ENCODE measurements around the gene ACOT8.
"Not testable (repeated sequence)": the region's sequence is repeated elsewhere in the genome, so short reads cannot be mapped to it uniquely, and the experiment has no call there.

ACOT8 gene

DNA sequence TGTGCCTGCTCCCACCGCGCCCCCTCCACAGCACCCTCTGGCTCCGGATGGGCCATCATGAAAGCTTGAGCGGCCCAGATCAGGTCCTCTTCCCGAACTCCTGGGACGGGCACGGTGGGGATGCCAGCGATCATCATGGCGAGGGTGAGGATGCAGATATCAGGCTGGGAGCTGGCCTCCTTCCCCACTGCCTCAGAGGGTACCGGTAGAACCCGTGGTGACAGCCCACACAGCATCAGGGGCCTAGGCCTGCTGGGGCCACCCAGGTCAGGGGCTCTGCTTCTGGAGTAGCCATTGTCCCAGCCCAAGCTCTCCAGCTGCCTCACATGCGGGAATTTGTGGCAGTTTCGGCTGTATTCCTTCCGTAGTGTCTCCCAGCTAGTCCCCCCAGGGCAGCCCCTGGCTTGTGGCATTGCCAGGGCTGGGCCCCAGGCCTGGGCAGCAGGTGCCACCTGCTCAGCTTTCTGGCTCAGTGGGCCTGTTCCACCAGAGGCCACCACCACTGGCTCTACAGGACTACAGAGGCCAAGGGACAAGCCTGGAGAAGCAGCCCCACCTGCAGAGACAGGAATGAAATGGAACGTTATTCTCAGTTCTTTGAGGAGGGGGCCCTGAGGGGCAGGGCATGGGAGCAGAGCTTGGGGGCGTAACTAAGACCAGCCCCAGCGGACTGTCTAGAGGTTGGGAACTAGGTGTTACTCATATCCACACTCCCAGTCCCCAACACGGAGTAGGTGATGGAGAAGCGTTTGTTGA lies 29.6 kb upstream of the ACOT8 start:
- no peak for DNase-seq

DNA sequence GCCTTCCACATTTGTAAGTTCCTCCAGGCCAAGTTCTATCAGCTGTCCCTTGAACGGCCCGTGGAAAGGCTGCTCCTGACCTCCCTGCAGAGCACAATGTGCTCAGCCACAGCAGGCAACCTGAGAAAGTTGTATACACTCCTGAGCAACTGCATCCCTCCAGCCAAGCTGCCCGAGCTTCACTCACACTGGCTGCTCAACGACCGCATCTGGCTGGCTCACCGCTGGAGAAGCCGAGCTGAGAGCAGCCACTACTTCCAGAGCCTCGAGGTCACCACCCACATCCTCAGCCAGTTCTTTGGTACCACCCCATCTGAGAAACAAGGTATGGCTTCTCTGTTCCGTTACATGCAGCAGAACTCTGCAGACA lies 25.9 kb upstream of the ACOT8 start:
- no peak for DNase-seq

DNA sequence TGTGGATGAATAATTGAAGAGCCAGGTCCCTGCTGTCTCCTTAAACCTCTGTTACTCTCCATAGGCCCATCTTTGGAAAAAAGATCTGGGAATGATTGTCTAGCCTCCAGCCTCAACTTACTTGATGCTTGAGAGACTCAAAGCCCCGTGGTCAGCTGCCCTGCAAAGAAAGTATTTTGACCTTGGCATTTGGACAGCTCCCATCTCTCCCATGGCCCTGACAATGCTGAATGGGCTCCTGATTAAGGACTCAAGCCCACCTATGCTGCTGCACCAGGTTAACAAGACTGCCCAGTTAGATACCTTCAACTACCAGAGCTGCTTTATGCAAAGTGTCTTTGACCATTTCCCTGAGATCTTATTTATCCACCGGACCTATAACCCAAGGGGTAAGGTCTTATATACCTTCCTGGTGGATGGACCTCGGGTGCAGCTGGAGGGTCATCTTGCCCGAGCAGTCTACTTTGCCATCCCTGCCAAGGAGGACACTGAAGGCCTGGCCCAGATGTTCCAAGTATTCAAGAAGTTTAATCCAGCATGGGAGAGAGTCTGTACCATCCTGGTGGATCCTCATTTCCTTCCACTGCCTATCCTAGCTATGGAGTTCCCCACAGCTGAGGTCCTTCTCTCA lies 25.4 kb upstream of the ACOT8 start:
- no peak for DNase-seq

DNA sequence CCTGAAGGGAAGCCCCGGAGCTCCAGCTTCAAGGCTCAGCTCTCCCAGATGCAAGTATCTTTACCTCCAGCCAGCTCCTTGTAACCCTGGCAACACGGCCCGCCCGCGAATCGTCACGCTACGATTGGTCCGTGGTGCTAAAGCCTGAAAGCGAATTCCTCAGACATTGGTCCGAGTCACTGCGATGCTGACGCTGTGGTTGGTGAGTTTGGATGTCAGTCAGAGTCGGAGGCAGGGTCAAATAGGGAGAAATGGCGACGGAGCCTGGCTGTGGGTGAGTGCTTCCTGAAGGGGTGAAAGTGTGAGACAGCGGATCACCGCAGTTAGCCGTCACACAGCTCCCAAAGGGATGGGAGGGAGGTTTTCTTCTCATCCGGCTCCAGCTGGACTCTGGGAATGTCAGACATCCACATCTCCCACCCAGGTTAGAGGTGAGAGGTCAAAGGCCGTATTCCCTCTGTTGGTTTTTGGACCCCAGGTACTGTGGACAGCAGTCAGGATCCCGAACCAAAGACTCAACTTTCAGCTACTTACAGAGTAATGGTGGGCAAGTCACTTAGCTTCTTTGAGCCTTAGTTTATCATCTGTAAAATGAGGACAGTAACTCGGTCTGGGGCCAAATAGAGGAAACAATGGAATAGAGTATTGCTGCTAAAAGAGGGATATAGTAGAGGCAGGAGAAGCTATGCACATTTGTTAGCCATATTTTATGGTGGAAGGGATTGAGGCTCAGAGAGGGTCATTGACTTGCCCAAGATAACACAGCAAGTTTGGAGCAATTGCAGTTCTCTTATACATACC lies 24.0 kb upstream of the ACOT8 start, which contains the start of gene ZSWIM1:
Gene ZSWIM1, plus strand, starts transcription at position 240 of the 801 bp plus-strand sequence. CDS start 1,366 bp downstream, outside the sequence.
- peak; percentile 98 for DNase-seq

DNA sequence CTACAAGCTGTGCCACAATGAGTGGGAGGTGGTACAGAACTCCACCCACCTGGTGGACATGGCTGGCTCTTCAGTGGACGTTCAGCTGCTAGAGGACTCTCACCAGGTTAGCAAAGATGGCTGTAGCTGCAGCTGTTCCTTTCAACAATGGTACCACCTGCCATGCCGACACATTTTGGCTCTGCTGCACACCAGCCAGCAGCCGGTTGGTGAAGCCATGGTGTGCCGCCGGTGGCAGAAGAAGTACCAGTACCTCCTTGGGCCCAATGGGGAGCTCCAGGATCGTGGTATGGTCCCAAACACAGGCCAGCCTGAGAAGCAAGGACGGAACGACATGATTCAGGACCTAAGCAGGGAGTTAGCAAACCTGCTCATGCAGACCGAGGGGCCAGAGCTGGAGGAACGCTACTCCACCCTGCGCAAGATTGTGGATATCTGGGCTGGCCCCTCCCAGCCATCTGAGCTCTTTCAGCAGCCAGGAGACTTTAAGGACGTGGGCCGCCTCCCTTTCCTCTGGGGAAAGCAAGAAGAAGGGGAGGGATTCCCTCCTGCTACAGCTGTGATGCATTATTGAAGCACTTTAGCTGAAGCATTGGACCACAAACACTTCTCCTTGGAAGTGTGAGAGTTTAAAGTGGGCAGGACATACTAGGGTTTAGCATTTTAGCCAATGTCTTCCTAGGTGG lies 21.0 kb upstream of the ACOT8 start:
- DNase-seq, result no peak

DNA sequence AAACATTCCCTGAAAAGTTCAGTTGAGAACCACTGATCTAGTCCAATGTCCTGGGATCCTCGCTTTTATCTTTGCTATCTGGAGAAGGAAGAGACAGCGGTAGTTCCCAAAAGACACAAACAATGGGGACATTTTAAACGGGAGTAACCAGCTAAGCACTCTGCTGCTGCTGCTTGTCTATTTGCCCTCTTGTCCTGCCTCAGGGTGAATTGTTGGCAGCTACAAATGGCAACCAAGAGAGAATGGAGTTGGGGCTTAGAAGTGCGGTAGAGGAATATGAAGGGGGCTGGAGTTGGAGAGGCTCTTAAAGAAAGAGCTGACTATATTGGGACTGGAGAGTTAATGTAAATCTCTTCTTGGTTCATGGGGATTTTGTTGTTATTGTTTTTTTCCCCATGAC lies 17.4 kb upstream of the ACOT8 start:
- DNase-seq, result no peak

DNA sequence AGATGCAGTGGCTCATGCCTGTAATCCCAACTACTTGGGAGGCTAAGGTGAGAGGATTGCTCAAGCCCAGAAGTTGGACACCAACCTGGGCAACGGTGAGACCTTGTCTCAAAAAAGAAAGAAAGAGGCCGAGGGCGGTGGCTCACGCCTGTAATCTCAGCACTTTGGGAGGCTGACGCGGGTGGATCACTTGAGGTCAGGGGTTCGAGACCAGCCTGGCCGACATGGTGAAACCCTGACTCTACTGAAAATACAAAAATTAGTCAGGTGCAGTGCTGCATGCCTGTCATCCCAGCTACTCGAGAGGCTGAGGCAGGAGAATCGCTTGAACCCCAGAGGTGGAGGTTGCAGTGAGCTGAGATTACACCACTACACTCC lies 16.9 kb upstream of the ACOT8 start:
- not testable (repeated sequence) for DNase-seq

DNA sequence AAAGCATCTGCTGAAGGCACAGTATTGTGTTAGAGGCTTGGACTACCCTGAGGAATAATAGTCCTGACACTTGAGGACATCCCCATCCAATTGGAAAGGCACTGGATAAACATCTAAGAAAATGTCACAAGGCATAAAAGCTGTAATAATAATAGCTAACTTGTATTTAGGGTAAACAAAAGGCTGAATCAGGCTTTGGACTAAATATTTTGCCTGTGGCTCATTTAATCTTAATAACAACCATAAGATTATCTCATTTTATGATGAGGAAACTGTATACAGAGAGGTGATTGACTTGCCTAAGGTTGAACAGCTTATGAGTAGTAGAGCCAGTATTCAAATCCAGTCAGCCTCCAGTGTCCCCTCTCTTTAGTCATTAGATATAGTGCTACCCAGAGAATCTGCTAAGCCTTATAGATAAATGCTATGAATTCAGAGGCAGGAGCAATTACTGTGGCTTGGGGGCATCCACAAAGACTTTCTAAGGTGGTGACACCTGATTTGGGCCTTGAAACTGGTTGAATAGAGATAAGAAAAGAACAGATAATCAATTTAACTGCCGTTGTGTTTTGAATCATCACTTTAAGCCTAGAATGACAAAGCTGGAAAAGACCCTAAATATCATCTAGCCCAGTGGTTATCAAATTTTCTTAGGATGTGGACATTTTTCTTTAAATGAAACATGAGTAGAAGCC lies 16.4 kb upstream of the ACOT8 start:
- no peak for DNase-seq

DNA sequence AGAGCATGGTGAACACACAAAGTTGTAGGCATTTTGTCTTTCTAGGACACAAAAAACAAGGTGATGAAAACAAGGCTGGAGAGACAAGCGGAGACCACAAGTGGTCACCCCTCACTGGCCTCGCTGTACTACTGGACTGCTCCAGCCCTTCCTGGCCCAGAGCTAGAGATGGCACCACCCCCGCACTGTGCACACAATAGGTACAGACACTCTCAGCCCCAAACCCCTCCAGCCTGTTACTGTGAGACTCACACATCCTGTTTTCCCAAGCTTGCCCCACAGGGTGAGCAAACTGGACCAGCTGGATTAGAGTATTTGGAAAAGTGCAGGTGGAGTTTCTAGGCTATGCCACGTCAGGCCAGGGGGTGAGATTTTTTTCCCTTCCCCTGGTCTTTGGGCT lies 15.4 kb upstream of the ACOT8 start:
- no peak for DNase-seq

DNA sequence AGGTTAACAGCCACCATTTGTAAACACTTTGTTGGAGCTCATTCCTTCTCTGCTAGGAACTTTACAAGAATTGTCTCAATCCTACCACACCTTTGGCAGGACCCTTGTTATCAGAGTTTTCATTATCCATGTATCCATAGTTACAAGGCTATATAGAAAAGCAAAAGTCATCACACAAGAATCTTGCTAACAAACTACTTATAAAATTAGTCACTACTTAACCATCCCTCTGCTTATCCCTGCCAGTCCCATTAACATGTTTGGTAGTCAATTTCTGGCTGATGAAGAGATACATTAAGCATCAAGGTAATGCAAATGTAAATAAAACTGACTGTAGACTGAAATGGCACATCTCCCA lies 10.6 kb upstream of the ACOT8 start:
- no peak for DNase-seq

DNA sequence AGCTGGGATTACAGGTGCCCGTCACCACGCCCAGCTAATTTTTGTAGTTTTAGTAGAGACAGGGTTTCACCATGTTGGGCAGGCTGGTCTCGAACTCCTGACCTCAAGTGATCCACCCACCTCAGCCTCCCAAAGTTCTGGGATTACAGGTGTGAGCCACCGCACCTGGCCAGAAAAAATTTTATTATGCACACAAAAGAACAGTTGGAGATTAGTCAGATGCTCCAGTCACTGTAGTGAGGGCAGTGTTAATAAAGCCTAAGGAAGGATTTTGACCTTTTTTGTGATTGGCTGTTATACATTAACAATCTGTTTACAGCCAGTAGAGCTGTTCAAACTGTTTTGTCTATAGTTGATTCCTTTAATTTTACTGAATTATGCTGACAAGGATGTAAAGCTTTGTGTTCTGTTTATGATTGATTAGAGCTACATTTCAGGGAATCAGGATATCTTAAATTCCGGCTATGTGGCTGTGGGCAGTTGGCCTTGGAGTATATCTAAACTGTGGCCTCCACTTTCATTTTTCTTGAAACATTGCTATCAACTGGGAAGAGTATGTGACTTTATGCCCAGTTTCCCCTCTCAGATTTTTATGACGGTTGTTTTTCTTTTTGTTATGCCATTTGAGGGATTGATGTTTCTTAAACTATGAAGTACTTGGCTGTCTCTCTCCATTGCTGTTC lies 10.1 kb upstream of the ACOT8 start:
- DNase-seq, result no peak

DNA sequence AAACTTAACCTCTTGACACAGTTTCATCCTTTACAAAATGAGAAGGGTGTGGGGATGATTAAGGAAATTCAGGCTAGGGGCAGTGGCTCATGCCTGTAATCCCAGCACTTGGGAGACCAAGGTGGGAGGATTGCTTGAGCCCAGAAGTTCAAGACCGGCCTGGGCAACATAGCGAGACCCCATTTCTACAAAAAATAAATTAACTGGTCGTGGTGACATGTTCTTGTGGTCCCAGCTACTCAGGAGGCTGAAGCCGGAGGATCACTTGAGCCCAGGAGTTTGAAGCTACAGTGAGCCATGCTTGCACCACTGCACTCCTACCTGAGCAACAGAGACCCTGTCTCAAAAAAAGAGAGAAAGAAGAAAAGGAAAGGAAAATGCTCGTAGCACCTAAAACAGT lies 9.3 kb upstream of the ACOT8 start:
- no peak for DNase-seq

DNA sequence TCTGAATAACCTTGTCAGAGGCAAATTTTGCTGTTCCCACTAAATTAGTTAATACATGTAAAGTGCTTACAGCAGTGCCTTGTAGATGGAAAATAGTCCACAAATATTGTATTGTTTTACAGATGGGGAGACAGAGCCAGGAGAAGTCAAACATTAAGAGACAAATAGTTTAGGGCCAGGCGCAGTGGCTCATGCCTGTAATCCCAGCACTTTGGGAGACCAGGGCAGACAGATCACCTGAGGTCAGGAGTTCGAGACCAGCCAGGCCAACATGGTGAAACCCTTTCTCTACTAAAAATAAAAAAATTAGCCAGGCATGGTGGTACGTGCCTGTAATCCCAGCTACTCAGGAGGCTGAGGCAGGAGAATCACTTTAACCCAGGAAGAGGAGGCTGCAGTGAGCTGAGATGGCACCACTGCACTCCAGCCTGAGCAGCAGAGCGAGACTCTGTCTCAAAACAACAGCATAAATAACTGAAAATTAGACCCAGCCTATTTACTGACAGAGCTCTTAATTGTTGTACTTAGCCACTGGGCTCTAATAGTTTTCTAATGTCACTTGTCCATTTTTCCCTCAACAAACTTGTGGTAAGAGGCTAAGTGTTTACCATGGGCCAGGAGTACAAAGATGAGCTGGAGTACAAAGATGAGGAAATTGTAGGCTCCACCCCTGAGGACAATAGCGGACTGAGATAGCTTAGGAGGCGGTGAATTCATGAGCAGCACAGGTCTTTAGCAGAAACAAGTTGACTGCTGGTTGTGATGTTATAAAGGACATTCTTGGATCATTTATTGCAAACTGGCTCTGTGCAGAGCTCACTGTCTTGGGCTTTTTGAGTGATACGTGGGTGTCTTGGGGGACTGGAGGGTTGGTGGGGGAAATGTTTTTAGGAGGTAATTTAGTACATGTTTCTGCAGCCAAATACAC lies 6.6 kb upstream of the ACOT8 start:
- no peak for DNase-seq

DNA sequence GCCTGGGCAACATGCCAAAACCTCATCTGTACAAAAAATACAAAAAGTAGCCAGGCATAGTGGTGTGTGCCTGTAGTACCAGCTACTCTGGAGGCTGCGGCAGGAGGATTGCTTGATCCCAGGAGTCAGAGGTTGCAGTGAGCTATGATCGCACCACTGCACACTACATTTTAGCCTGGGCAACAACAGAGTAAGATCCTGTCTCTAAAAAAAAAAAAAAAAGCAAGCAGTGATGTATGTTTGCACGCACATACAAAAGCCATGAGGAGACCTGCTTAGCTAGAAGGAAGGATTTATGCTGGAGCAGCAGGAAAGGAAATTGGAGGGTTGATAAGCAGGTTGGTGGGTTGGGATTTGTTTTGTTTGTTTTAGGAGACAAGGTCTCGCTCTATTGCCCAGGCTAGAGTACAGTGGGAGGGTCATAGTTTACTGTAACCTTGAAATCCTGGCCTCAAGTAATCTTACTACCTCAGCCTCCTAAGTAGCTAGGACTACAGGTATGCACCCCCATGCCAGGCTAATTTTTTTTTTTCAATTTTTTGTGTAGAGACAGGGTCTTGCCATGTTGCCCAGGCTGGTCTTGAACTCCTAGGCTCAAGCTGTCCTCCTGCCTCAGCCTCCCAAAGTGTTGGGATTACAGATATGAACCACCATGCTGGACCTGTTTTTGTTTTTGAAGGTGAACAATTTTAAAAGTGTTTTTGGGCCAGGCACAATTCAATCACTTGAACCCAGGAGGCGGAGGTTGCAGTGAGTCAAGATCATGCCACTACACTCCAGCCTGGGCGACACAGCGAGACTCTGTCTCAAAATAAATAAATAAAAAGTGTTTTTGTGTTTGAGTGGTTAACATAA lies 4.3 kb upstream of the ACOT8 start:
- no peak for DNase-seq

DNA sequence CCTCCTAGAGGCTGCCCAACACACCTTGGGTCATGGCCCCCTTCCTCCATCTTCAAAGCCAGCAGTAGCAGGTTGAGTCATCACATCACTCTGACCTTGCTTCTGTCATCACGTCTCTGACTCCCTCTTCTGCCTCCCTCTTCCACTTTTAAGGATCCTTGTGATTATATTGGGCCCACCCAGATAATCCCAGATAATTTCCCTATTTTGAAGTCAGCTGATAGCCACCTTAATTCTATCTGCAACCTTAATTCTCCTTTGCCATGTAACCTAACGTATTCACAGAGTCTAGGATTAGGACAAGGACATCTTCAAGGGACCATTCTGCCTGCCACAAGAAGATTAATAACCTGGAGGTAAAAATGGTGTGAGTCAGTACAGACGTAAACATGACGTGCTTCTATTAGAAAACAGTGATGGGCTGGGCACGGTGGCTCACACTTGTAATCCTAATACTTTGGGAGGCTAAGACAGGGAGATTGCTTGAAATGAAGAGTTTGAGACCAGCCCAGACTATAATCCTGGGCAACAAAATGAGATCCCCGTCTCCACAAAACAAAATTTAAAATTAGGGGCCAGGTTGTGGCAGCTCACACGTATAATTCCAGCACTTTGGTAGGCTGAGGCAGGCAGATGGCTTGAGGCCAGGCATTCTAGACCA lies 3.5 kb upstream of the ACOT8 start:
- peak; percentile 13 for DNase-seq

DNA sequence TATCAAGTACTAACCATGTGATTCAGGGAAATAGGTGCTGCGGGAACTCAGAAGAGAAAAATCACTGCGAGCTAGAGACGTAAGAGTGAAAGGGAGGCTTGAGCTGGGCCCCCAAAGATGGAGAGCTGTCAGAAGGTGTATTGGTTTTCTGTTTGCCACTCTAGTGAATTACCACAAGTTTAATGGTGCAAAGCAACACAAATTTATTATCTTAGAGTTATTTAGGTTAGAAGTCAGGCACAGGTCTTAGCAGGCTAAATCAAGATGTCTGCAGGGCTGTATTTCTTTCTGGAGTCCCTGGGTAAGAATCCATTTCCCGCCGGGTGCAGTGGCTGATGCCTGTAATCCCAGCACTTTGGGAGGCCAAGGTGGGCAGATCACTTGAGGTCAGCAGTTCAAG lies 2.7 kb upstream of the ACOT8 start:
- no peak for DNase-seq

DNA sequence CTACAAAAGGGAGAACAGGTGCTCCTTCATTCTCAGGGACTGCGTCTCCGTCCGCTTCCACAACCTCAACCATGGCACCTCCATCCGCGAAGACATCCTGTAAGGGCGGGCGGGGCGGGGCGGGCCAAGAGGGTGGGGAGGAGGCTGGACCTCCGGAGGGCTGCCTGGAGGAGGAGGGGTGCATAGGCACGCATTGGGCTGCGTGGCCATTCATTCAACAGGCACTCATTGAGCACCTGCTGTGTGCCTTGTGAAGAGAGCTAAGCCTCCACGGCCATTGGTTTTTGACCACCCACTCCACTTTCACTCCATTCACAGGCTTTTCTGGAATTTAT lies 657 bp upstream of the ACOT8 start:
- DNase-seq, result peak; percentile 58

DNA sequence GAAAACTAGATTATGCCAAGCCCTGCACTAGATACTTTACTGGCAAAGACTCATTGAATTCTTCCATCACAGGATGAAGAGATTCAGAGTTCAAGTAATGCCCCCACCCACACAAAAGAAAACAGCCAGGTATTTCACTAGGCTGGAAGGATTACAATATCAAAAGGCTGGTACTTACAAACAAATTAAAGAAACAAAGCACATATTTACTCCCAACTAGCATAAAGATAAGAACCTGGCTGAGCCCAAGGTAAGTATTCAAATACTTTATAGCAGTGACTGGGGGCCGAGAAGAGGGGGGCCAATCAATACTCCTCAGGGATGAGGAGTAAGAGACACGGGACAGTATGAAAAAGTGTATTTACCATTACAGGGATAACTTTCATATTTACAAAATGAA lies 3.7 kb downstream of the ACOT8 start:
- DNase-seq, result no peak

DNA sequence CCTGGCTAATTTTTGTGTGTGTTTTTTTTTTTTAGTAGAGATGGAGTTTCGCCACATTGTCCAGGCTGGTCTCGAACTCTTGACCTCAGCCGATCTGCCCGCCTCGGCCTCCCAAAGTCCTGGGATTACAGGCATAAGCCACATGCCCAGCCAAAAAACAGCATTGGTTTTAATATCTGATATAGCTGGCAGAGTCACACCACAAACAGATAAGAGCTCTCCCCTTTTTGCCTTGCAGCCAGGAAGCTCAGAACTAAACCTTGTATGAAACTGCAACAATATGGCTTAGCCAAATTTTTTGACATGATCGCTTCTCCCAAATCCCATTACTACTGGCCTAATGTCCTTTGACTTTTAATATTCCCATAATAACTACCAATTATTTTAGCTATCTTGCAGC lies 4.9 kb downstream of the ACOT8 start:
- DNase-seq, result no peak

DNA sequence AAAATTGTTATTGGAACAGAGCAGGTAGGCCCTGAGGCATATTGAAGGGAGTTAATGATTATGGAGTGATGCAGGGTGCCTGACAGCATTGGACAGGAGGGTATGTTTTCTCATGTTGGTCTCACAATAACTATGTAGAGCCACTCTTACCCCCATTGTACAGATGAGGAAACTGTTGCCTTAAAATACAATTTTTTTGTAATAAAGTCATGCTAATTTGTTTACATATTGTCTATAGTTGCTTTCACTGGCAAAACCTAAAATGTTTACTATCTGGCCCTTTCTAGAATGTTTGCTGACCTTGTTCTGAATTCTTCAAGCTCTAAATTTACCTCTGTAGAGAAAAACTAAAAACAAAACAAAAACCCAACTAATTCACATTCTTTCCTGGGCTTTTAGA lies 5.7 kb downstream of the ACOT8 start:
- no peak for DNase-seq
